Loucy (cell line): ENCODE results near the gene APOO.

Experiments
- H2AFZ ChIP-seq: fragments of 200-600 bp; sonication (generic); 2 replicates; pipeline ENCODE4 v1.6.0; 2016; ENCODE audit warnings: antibody characterized with exemption, mild to moderate bottlenecking, low read length, moderate library complexity
- H3F3A ChIP-seq: fragments of 200-600 bp; 2 replicates; pipeline ENCODE4 v1.6.0; 2016; ENCODE audit warnings: antibody characterized with exemption, low read depth, mild to moderate bottlenecking
- H3K27me3 ChIP-seq: fragments of 200-600 bp; sonication (generic); 2 replicates; pipeline ENCODE4 v1.6.1; 2014; ENCODE audit warnings: low read length, mild to moderate bottlenecking; ENCODE audit not compliant: insufficient read depth, poor library complexity, severe bottlenecking
- H3K36me3 ChIP-seq: fragments of 200-600 bp; sonication (generic); 2 replicates; pipeline ENCODE4 v1.6.1; 2016; ENCODE audit warnings: low read length; ENCODE audit not compliant: insufficient read depth
- H3K4me1 ChIP-seq: fragments of 200-600 bp; sonication (generic); 2 replicates; pipeline ENCODE4 v1.5.1; 2014; ENCODE audit warnings: low read length, mild to moderate bottlenecking; ENCODE audit not compliant: insufficient read depth, poor library complexity, severe bottlenecking
- H3K4me2 ChIP-seq: fragments of 200-600 bp; sonication (generic); 2 replicates; pipeline ENCODE4 v1.6.0; 2014; ENCODE audit warnings: antibody characterized with exemption, low read length, low read depth, mild to moderate bottlenecking; ENCODE audit not compliant: poor library complexity, severe bottlenecking
- H3K4me3 ChIP-seq: fragments of 200-600 bp; sonication (generic); 2 replicates; pipeline ENCODE4 v1.5.1; 2014; ENCODE audit warnings: low read length, mild to moderate bottlenecking, mixed read lengths; ENCODE audit not compliant: poor library complexity, severe bottlenecking
- H3K79me2 ChIP-seq: fragments of 200-600 bp; sonication (generic); 2 replicates; pipeline ENCODE4 v1.6.1; 2014; ENCODE audit warnings: low read length; ENCODE audit not compliant: insufficient read depth
- H3K9ac ChIP-seq: fragments of 200-600 bp; sonication (generic); 2 replicates; pipeline ENCODE4 v1.6.0; 2014; ENCODE audit warnings: mild to moderate bottlenecking, low read depth, low read length, moderate library complexity; ENCODE audit not compliant: poor library complexity, severe bottlenecking
- H3K9me2 ChIP-seq: fragments of 200-600 bp; sonication (generic); replicated peaks from 2 replicates; pipeline ENCODE4 v1.6.1; 2016; ENCODE audit warnings: low read depth, low read length, mixed read lengths
- H3K9me3 ChIP-seq: fragments of 200-600 bp; sonication (generic); 2 replicates; pipeline ENCODE4 v1.6.1; 2014; ENCODE audit warnings: mild to moderate bottlenecking, antibody characterized with exemption, low read length, low read depth; ENCODE audit not compliant: insufficient read depth
- H4K20me1 ChIP-seq: fragments of 200-600 bp; sonication (generic); 2 replicates; pipeline ENCODE4 v1.6.0; 2014; ENCODE audit warnings: antibody characterized with exemption, low read length, mild to moderate bottlenecking; ENCODE audit not compliant: insufficient read depth, poor library complexity, severe bottlenecking
- CTCF ChIP-seq: fragments of 200-600 bp; sonication (generic); conservative IDR thresholded peaks from 2 replicates; pipeline ENCODE4 v1.5.1; 2014; ENCODE audit warnings: mild to moderate bottlenecking, antibody characterized with exemption, low read length
- EZH2phosphoT487 ChIP-seq: fragments of 200-600 bp; IDR thresholded peaks from 2 replicates; pipeline ENCODE4 v1.6.1; 2018; ENCODE audit warnings: antibody characterized with exemption, mild to moderate bottlenecking, moderate library complexity, borderline replicate concordance

Gene APOO

GRCh38 chrX:23930894-23931604 is 23.3 kb upstream of the APOO start:
- Histone ChIP-seq H3K27me3 (no peaks in the 10 kb centered on the region), H3K4me2 (peak overlapping the region; percentile 55), H3K4me3 (no peak overlapping the region), H3F3A (no peaks in the 10 kb centered on the region), H2AFZ (0 out of 2 replicates have a peak overlapping the region, but pooled peaks have one; percentile 15), H3K9me2 (no peaks in the 10 kb centered on the region), H4K20me1 (no peaks in the 10 kb centered on the region), H3K4me1 (peaks cover 4% of the 10 kb centered on the region), H3K36me3 (no peaks in the 10 kb centered on the region), H3K9me3 (no peaks in the 10 kb centered on the region), H3K79me2 (no peaks in the 10 kb centered on the region), H3K9ac (no peak overlapping the region)
- TF ChIP-seq CTCF (no peak), EZH2phosphoT487 (no peak)

- H4K20me1 ChIP-seq = no peaks in the 10 kb centered on the region
- H3K4me1 ChIP-seq = no peaks in the 10 kb centered on the region
- TF ChIP-seq EZH2phosphoT487 (no peak), CTCF (no peak)
- no peaks in the 10 kb centered on the region for H3K9me2 ChIP-seq
- H3K27me3 ChIP-seq = no peaks in the 10 kb centered on the region
- no peak overlapping the region for H3K9ac ChIP-seq
- no peaks in the 10 kb centered on the region for H3K9me3 ChIP-seq
- H2AFZ ChIP-seq = no peak overlapping the region
- H3K79me2 ChIP-seq = no peaks in the 10 kb centered on the region
- no peak overlapping the region for H3K4me3 ChIP-seq
- no peaks in the 10 kb centered on the region for H3K36me3 ChIP-seq
- H3K4me2 ChIP-seq = no peak overlapping the region
- no peaks in the 10 kb centered on the region for H3F3A ChIP-seq
These were observed 18.3 kb upstream of the APOO start for GRCh38 chrX:23926015-23926414.

GRCh38 chrX:23919706-23920320 is 12.1 kb upstream of the APOO start:
- no peak overlapping the region for H3K9ac ChIP-seq
- no peaks in the 10 kb centered on the region for H4K20me1 ChIP-seq
- H3K4me1 ChIP-seq = no peaks in the 10 kb centered on the region
- H2AFZ ChIP-seq = no peak overlapping the region
- H3K4me3 ChIP-seq = no peak overlapping the region
- H3K27me3 ChIP-seq = no peaks in the 10 kb centered on the region
- no peak for TF ChIP-seq EZH2phosphoT487
- TF ChIP-seq CTCF = 0 out of 2 replicates have a peak, but pooled peaks have one; percentile 11
- no peaks in the 10 kb centered on the region for H3K79me2 ChIP-seq
- no peaks in the 10 kb centered on the region for H3K9me3 ChIP-seq
- no peaks in the 10 kb centered on the region for H3K36me3 ChIP-seq
- no peaks in the 10 kb centered on the region for H3F3A ChIP-seq
- no peaks in the 10 kb centered on the region for H3K9me2 ChIP-seq
- H3K4me2 ChIP-seq = no peak overlapping the region
